ENCODE results near the gene CHI3L1. TPM values are rescaled to one million over a fixed set of nuclear protein-coding genes. Genes with fewer than 3 reads are reported as not detected.

Gene CHI3L1
- total RNA-seq, 2 experiments from 2014 or later = not detected

DNA sequence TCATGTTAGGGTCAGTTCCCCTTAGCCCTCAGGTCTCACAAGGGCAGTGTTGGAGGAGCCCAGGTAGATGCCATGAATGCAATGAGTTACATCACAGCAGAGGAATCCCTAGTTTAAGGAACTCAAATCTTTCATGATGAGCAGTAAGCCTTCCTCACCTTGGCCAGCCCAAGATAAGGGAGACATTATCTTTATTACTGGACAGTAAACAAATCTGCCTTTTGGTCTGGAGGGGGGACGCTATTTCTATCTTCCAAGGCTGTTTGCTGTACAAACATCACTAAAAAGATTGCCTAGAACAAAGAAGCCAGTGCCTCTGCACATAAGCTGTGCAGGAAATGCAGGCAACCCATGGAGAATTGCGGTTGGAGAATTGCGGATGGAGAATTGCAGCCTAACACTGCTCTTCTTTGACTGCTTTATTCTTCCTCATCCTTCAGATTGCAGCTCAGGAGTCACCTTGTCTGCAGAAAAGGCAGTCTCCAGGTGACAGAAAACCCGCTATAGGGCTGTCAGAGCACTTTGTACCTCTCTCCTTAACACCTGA is 2.3 kb upstream of the CHI3L1 start:
- H3K4me1 ChIP-seq (ENCODE audit: insufficient read depth, low read length, poor library complexity, severe bottlenecking) = no peaks in the 10 kb centered on the region

DNA sequence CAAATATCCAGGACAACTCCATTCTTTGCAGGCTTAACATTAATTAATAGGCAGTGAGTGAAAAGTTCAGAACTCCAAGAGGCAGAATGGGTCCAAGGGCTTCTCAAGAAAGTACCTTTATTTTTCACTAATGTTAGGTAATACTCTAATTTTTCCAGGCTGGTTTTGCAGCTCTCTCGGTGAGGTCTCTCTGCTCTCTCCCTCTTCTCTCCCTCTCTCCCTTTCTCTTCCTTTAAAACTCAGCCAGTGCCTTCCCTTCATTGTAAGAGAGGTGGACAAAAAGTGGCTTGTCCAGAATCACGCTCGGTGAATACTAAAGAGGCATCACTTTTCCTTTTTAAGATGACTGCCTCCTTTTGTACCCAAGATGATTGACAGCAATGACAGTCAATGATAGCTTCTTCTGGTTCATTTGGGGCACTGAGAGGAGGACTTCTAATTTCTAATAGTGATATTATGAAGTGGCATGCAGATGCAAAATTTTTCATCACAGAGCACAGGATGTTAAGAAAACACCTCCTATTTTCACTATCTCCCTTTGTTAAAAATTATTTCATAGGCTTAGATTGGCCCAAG is 1.3 kb upstream of the CHI3L1 start:
- no peaks in the 10 kb centered on the region for H3K9me2 ChIP-seq (ENCODE audit: insufficient read depth, low read length)
- no TSS peak for BruUV-seq (replicated peaks)
- DNase-seq (ENCODE audit: low spot score) = no peak
- no peak overlapping the region for H3K27ac ChIP-seq (ENCODE audit: low read depth, low read length, poor library complexity, severe bottlenecking)
- no peaks in the 10 kb centered on the region for H3K4me1 ChIP-seq (ENCODE audit: insufficient read depth, low read length, poor library complexity, severe bottlenecking)
- no peaks in the 10 kb centered on the region for H3K36me3 ChIP-seq (ENCODE audit: insufficient read depth, low read length)
- no peaks in the 10 kb centered on the region for H3K9me3 ChIP-seq (ENCODE audit: low read length)
- intact Hi-C loops (cut with micrococcal nuclease; ENCODE audit: unreplicated experiment) = no loop called here
- no peaks in the 10 kb centered on the region for H3K79me2 ChIP-seq (ENCODE audit: insufficient read depth, low read depth, low read length)
- H3K4me2 ChIP-seq (ENCODE audit: low read length) = no peak overlapping the region
- TF ChIP-seq EZH2phosphoT487 (IDR thresholded peaks at IDR 0.05; ENCODE audit: borderline replicate concordance, low read depth, low read length) = no peak
- no peak for TF ChIP-seq CTCF (conservative IDR thresholded peaks at IDR 0.05; ENCODE audit: low read length)
- H4K20me1 ChIP-seq (ENCODE audit: insufficient read depth, low read length) = no peaks in the 10 kb centered on the region
- ChIA-PET CTCF (ENCODE audit: unreplicated experiment) (no interaction called here), POLR2A (interaction anchor here (0.7 kb wide), 1 partner anchor 137 kb away, joined by 3 read pairs; no protein-coding TSS in a partner anchor)
- H2AFZ ChIP-seq (ENCODE audit: low read length) = no peak overlapping the region
- H3K4me3 ChIP-seq (ENCODE audit: low read depth, low read length, poor library complexity, severe bottlenecking) = no peak overlapping the region

More for the DNA sequence above, 2.3 kb upstream of the CHI3L1 start:
- Histone ChIP-seq H3K9me2 (ENCODE audit: insufficient read depth, low read length) (no peaks in the 10 kb centered on the region), H3K9me3 (ENCODE audit: low read length) (no peaks in the 10 kb centered on the region), H2AFZ (ENCODE audit: low read length) (no peak overlapping the region), H3K36me3 (ENCODE audit: insufficient read depth, low read length) (no peaks in the 10 kb centered on the region), H3K4me3 (ENCODE audit: low read depth, low read length, poor library complexity, severe bottlenecking) (no peak overlapping the region), H4K20me1 (ENCODE audit: insufficient read depth, low read length) (no peaks in the 10 kb centered on the region), H3K79me2 (ENCODE audit: insufficient read depth, low read depth, low read length) (no peaks in the 10 kb centered on the region), H3K27ac (ENCODE audit: low read depth, low read length, poor library complexity, severe bottlenecking) (no peak overlapping the region), H3K4me2 (ENCODE audit: low read length) (no peak overlapping the region)
- CTCF ChIA-PET (ENCODE audit: unreplicated experiment) = no interaction called here
- POLR2A ChIA-PET = no interaction called here
- no TSS peak for BruUV-seq (replicated peaks)
- intact Hi-C loops (cut with micrococcal nuclease; ENCODE audit: unreplicated experiment) = no loop called here
- TF ChIP-seq EZH2phosphoT487 (IDR thresholded peaks at IDR 0.05; ENCODE audit: borderline replicate concordance, low read depth, low read length) (no peak), CTCF (conservative IDR thresholded peaks at IDR 0.05; ENCODE audit: low read length) (no peak)
- no peak for DNase-seq (ENCODE audit: low spot score)

DNA sequence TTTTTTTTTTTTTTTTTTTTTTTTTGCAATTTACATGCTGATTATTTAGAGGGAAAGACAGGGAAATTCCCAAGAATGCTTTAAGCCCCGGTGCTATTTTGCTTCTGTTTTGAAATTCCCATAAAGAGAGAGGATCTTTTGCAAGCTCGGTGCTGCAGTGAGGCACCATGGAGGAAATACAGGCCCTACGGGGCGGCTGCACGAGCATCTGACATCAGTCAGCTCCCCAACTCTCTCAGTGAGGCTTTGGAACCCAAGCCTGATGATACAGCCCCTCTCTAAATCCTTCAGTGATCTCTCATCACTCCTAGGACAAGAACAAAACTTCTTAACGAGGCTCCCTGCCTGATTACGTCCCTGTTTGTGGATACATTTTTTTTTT is 791 bp upstream of the CHI3L1 start:
- intact Hi-C loops (cut with micrococcal nuclease; ENCODE audit: unreplicated experiment) = no loop called here
- H3K4me3 ChIP-seq (ENCODE audit: low read depth, low read length, poor library complexity, severe bottlenecking) = no peak overlapping the region
- H3K27ac ChIP-seq (ENCODE audit: low read depth, low read length, poor library complexity, severe bottlenecking) = no peak overlapping the region
- BruUV-seq (replicated peaks) = no TSS peak
- H2AFZ ChIP-seq (ENCODE audit: low read length) = no peak overlapping the region
- no peak overlapping the region for H3K4me2 ChIP-seq (ENCODE audit: low read length)
- no peaks in the 10 kb centered on the region for H3K79me2 ChIP-seq (ENCODE audit: insufficient read depth, low read depth, low read length)
- DNase-seq (ENCODE audit: low spot score) = no peak
- no peaks in the 10 kb centered on the region for H3K36me3 ChIP-seq (ENCODE audit: insufficient read depth, low read length)
- H3K9me2 ChIP-seq (ENCODE audit: insufficient read depth, low read length) = no peaks in the 10 kb centered on the region
- TF ChIP-seq EZH2phosphoT487 (IDR thresholded peaks at IDR 0.05; ENCODE audit: borderline replicate concordance, low read depth, low read length) (no peak), CTCF (conservative IDR thresholded peaks at IDR 0.05; ENCODE audit: low read length) (no peak)
- POLR2A ChIA-PET = interaction anchor here (0.7 kb wide), 1 partner anchor 137 kb away, joined by 3 read pairs; no protein-coding TSS in a partner anchor
- CTCF ChIA-PET (ENCODE audit: unreplicated experiment) = no interaction called here
- no peaks in the 10 kb centered on the region for H3K4me1 ChIP-seq (ENCODE audit: insufficient read depth, low read length, poor library complexity, severe bottlenecking)
- H4K20me1 ChIP-seq (ENCODE audit: insufficient read depth, low read length) = no peaks in the 10 kb centered on the region
- no peaks in the 10 kb centered on the region for H3K9me3 ChIP-seq (ENCODE audit: low read length)
